Embryonic facial prominence (tissue), 1 donor: Measurements from ENCODE around the gene SHLD3.
"Not testable (repeated sequence)": the region's sequence is repeated elsewhere in the genome, so short reads cannot be mapped to it uniquely, and the experiment has no call there.

Source experiments
- DNase-seq: peaks from one replicate; pipeline ENCODE4 v3.0.0-alpha.2; 2016; ENCODE audit errors: extremely low spot score

Gene SHLD3

GRCh38 chr5:65676056-65676455 lies 51.2 kb downstream of the SHLD3 start:
- DNase-seq, result not testable (repeated sequence)
